ENCODE measurements around the gene POLR3E. TPM values are rescaled to one million over a fixed set of nuclear protein-coding genes. Genes with fewer than 3 reads are reported as not detected.

POLR3E gene
- total RNA-seq, 4 donors from 2014 or later, result 23.2 to 107 (median 46.0) TPM

GRCh38 chr16:22359679-22360078, 62.5 kb downstream of the POLR3E start:
- TF ChIP-seq CTCF (IDR thresholded peaks at IDR 0.05), result no peak
- no peak for TF ChIP-seq POLR2A (IDR thresholded peaks at IDR 0.05)
- TF ChIP-seq EP300 (IDR thresholded peaks at IDR 0.05; ENCODE audit: low read depth), result no peak
- TF ChIP-seq POLR2AphosphoS5 (IDR thresholded peaks at IDR 0.05), result no peak
- Histone ChIP-seq H3K36me3 (peaks cover 0 to 22% (median 9%) of the 10 kb centered on the region in 4 donors), H3K9me3 (no peaks in the 10 kb centered on the region), H3K27ac (no peak overlapping the region), H3K4me1 (peaks cover 0 to 13% (median 0%) of the 10 kb centered on the region in 4 donors), H3K27me3 (no peaks in the 10 kb centered on the region), H3K4me3 (no peak overlapping the region)
- in situ Hi-C loops (cut with MboI; ENCODE audit: low pct_ligation_motif_present in 1 of 4, low pct_unique_long_range_greater_than_20kb in 1 of 4, low sequenced_read_pairs in 3 of 4), result no loop called here
- intact Hi-C loops (cut with DNase I; ENCODE audit: low total_unique reads), result no loop called here
- DNase-seq, result no peak

- in situ Hi-C loops (cut with MboI; ENCODE audit: low pct_ligation_motif_present in 1 of 4, low pct_unique_long_range_greater_than_20kb in 1 of 4, low sequenced_read_pairs in 3 of 4) (no loop called here), intact Hi-C loops (cut with DNase I; ENCODE audit: low total_unique reads) (no loop called here)
- no peaks in the 10 kb centered on the region for H3K9me3 ChIP-seq
- no peaks in the 10 kb centered on the region for H3K27me3 ChIP-seq
- H3K36me3 ChIP-seq, result peaks cover 0 to 22% (median 10%) of the 10 kb centered on the region in 4 donors
- no peak overlapping the region for H3K4me3 ChIP-seq
- 84 to 95% methylated on average over 3 to 8 of the region's 8 CpGs for WGBS, 2 donors (ENCODE audit: low coverage in 1 of 2)
- H3K4me1 ChIP-seq, result peaks cover 0 to 7% (median 0%) of the 10 kb centered on the region in 4 donors
- TF ChIP-seq POLR2A (IDR thresholded peaks at IDR 0.05) (no peak), POLR2AphosphoS5 (IDR thresholded peaks at IDR 0.05) (no peak), EP300 (IDR thresholded peaks at IDR 0.05; ENCODE audit: low read depth) (no peak), CTCF (IDR thresholded peaks at IDR 0.05) (no peak)
- DNase-seq, result no peak
- H3K27ac ChIP-seq, result no peak overlapping the region
These were observed 63.9 kb downstream of the POLR3E start for GRCh38 chr16:22360963-22361659.

- Histone ChIP-seq H3K27ac (no peak overlapping the region), H3K36me3 (peaks cover 0 to 22% (median 10%) of the 10 kb centered on the region in 4 donors), H3K27me3 (no peaks in the 10 kb centered on the region), H3K9me3 (no peaks in the 10 kb centered on the region), H3K4me1 (peaks cover 10 to 36% (median 14%) of the 10 kb centered on the region in 4 donors), H3K4me3 (no peak overlapping the region)
- in situ Hi-C loops (cut with MboI; ENCODE audit: low pct_ligation_motif_present in 1 of 4, low pct_unique_long_range_greater_than_20kb in 1 of 4, low sequenced_read_pairs in 3 of 4) (no loop called here), intact Hi-C loops (cut with DNase I; ENCODE audit: low total_unique reads) (no loop called here)
- no peak for DNase-seq
- TF ChIP-seq POLR2A (IDR thresholded peaks at IDR 0.05), result no peak
- TF ChIP-seq EP300 (IDR thresholded peaks at IDR 0.05; ENCODE audit: low read depth), result no peak
- no peak for TF ChIP-seq POLR2AphosphoS5 (IDR thresholded peaks at IDR 0.05)
- TF ChIP-seq CTCF (IDR thresholded peaks at IDR 0.05), result no peak
- 60 to 87% methylated on average over 1 to 2 of the region's 2 CpGs for WGBS, 2 donors (ENCODE audit: low coverage in 1 of 2)
These were observed 67.0 kb downstream of the POLR3E start for GRCh38 chr16:22364241-22364640.

- Histone ChIP-seq H3K27ac (no peak overlapping the region), H3K4me3 (no peak overlapping the region), H3K36me3 (peaks cover 0 to 22% (median 10%) of the 10 kb centered on the region in 4 donors), H3K4me1 (peaks cover 27 to 58% (median 34%) of the 10 kb centered on the region in 4 donors), H3K9me3 (no peaks in the 10 kb centered on the region), H3K27me3 (no peaks in the 10 kb centered on the region)
- intact Hi-C loops (cut with DNase I; ENCODE audit: low total_unique reads), result no loop called here
- 93 to 95% methylated on average over 1 to 2 of the region's 2 CpGs for WGBS, 2 donors (ENCODE audit: low coverage in 1 of 2)
- no peak for TF ChIP-seq POLR2A (IDR thresholded peaks at IDR 0.05)
- TF ChIP-seq EP300 (IDR thresholded peaks at IDR 0.05; ENCODE audit: low read depth), result no peak
- no peak for TF ChIP-seq CTCF (IDR thresholded peaks at IDR 0.05)
- no peak for TF ChIP-seq POLR2AphosphoS5 (IDR thresholded peaks at IDR 0.05)
- in situ Hi-C loops (cut with MboI; ENCODE audit: low pct_ligation_motif_present in 1 of 4, low pct_unique_long_range_greater_than_20kb in 1 of 4, low sequenced_read_pairs in 3 of 4), result no loop called here
- DNase-seq, result no peak
These were observed 69.2 kb downstream of the POLR3E start for GRCh38 chr16:22366371-22366770.

All from transverse colon (tissue), 4 donors.